BJ (cell line): ENCODE measurements around the gene NPB. TPM values are rescaled to one million over a fixed set of nuclear protein-coding genes. Genes with fewer than 3 reads are reported as not detected.
"Not testable (repeated sequence)": the region's sequence is repeated elsewhere in the genome, so short reads cannot be mapped to it uniquely, and the experiment has no call there.

ENCODE experiments used
- CTCF ChIA-PET: fragments of 350-600 bp; formaldehyde crosslinking; extraction: SDS; loops from one replicate; lab custom pipeline; 2021; ENCODE audit warnings: antibody characterized with exemption, inconsistent platforms; lab: Yijun Ruan, JAX
- POLR2A ChIA-PET: fragments of 300-600 bp; sonication (Branson Sonifier 250); formaldehyde crosslinking; extraction: SDS; loops from one replicate; lab custom pipeline; 2021; ENCODE audit warnings: antibody characterized with exemption; lab: Charles Lee
- DNase-seq: peaks from one replicate; pipeline ENCODE4 v3.0.0-alpha.2; 2011; ENCODE audit warnings: low read depth
- H3K27me3 ChIP-seq: 2 replicates; pipeline ENCODE4 v1.6.0; 2011; ENCODE audit warnings: low read length; ENCODE audit not compliant: control insufficient read depth, insufficient read depth
- H3K36me3 ChIP-seq: 2 replicates; pipeline ENCODE4 v1.5.1; 2011; ENCODE audit warnings: low read length; ENCODE audit not compliant: control insufficient read depth, insufficient read depth
- H3K4me3 ChIP-seq: 2 replicates; pipeline ENCODE4 v1.5.1; 2011; ENCODE audit warnings: low read depth, mild to moderate bottlenecking, control low read depth, low read length
- polyA plus RNA-seq: library from polyadenylated mRNA; depleted of rRNA; stranded (reverse); fragments of >200 nt; gene quantifications from 2 replicates; pipeline ENCODE4 v1.2.3, GENCODE V29; 2011
- TF ChIP-seq, protein P1 (sequence below): IDR thresholded peaks from 2 replicates; pipeline ENCODE4 v1.5.1; 2011; ENCODE audit warnings: low read depth, mild to moderate bottlenecking, control low read depth, inconsistent platforms, low read length, moderate library complexity; ENCODE audit not compliant: insufficient read depth

The NPB gene
- polyA plus RNA-seq, 1 experiment: 0.38 TPM

- TF ChIP-seq, protein P1, sequence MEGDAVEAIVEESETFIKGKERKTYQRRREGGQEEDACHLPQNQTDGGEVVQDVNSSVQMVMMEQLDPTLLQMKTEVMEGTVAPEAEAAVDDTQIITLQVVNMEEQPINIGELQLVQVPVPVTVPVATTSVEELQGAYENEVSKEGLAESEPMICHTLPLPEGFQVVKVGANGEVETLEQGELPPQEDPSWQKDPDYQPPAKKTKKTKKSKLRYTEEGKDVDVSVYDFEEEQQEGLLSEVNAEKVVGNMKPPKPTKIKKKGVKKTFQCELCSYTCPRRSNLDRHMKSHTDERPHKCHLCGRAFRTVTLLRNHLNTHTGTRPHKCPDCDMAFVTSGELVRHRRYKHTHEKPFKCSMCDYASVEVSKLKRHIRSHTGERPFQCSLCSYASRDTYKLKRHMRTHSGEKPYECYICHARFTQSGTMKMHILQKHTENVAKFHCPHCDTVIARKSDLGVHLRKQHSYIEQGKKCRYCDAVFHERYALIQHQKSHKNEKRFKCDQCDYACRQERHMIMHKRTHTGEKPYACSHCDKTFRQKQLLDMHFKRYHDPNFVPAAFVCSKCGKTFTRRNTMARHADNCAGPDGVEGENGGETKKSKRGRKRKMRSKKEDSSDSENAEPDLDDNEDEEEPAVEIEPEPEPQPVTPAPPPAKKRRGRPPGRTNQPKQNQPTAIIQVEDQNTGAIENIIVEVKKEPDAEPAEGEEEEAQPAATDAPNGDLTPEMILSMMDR: no peak
- H3K4me3 ChIP-seq: no peak overlapping the region
- H3K27me3 ChIP-seq: no peaks in the 10 kb centered on the region
These were observed 13.3 kb downstream of the NPB start for GRCh38 chr17:81915331-81915730.

DNA sequence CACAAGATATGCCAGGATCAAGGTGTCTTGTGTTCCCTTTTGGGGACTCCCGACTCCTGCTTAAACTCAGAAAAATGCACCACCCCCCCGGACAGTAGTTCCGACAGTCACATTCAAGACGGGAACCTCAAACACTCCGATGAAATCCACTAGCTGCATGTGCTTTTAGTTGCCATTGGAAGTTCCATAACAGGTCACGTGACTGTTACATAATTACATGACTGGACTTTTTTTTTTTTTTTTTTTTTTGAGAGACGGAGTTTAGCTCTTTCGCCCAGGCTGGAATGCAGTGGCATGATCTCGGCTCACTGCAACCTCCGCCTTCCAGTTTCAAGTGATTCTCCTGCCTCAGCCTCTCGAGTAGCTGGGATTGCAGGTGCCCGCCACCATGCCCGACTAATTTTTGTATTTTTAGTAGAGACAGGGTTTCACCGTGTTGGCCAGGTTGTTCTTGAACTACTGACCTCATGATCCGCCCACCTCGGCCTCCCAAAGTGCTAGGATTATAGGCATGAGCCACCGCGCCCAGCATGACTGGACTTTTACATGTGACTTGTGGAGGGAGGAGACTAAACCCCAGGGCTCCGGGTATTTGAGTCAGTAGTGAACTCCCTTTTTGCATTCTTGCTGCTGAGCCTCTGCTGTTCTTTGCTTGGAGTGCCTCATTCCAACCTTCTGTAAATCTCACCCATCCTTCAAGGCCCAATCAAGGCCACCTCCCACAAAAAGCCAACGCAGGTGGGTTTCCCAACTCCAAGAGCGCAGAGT lies 14.4 kb downstream of the NPB start:
- DNase-seq: no peak
- TF ChIP-seq, protein P1: no peak
- Histone ChIP-seq H3K27me3 (no peaks in the 10 kb centered on the region), H3K4me3 (peak overlapping the region; percentile 59), H3K36me3 (peaks cover 45% of the 10 kb centered on the region)
- POLR2A ChIA-PET: no interaction called here
- CTCF ChIA-PET: interaction anchor here (1.2 kb wide), 1 partner anchor 241 kb away, joined by 3 read pairs; no protein-coding TSS in a partner anchor

More at GRCh38 chr17:81915331-81915730, 13.3 kb downstream of the NPB start:
- ChIA-PET CTCF (no interaction called here), POLR2A (no interaction called here)
- no peak for DNase-seq
- H3K36me3 ChIP-seq: peaks cover 36% of the 10 kb centered on the region

- ChIA-PET CTCF (interaction anchor here (0.5 to 1.3 kb wide), 4 partner anchors 8 to 242 kb away, joined by 3 read pairs; no protein-coding TSS in a partner anchor), POLR2A (interaction anchor here (0.5 kb wide), 1 partner anchor 26 kb away, joined by 3 read pairs; no protein-coding TSS in a partner anchor)
- TF ChIP-seq, protein P1: no peak
- peak within 1 kb of the TSS; percentile 59 for H3K4me3 ChIP-seq
- no peak for DNase-seq
- H3K36me3 ChIP-seq: peaks cover 44% of the 10 kb centered on the region
- no peaks in the 10 kb centered on the region for H3K27me3 ChIP-seq
These were observed 15.7 kb downstream of the NPB start, which contains the start of gene SIRT7 for GRCh38 chr17:81917565-81918332. Gene SIRT7 (minus strand): TSS chr17:81918176. CDS start chr17:81918131, 45 bp downstream.

DNA sequence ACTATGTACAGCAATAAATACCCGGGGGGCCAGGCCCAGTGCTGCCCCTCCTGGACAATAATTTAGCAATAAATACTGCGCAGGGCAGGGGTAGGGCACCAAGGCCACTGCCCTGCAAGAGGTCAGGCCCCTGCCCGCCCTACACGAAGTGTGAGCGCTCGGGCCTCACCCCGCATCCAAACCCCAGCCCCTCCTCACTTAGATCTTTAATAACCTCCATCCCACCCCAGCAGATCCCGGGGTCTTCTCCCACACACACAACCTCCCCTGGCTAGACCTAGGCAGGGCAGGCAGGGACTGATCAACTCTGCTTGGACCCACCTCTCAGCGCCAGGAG lies 16.3 kb downstream of the NPB start:
- peaks cover 42% of the 10 kb centered on the region for H3K36me3 ChIP-seq
- DNase-seq, H3K4me3 ChIP-seq, POLR2A ChIA-PET, H3K27me3 ChIP-seq: not testable (repeated sequence)
- CTCF ChIA-PET: interaction anchor here (1.3 kb wide), 1 partner anchor 8 kb away, joined by 3 read pairs; no protein-coding TSS in a partner anchor

- CTCF ChIA-PET: no interaction called here
- peaks cover 35% of the 10 kb centered on the region for H3K36me3 ChIP-seq
These were observed 17.0 kb downstream of the NPB start for GRCh38 chr17:81918832-81919545.

More at GRCh38 chr17:81918832-81919545, 17.0 kb downstream of the NPB start:
- no peak for DNase-seq
- Histone ChIP-seq H3K4me3 (no peak overlapping the region), H3K27me3 (no peaks in the 10 kb centered on the region)
- POLR2A ChIA-PET: no interaction called here
- TF ChIP-seq, protein P1: no peak
